Esophagus squamous epithelium (tissue), 5 donors: ENCODE results near the gene TCEAL7. TPM values are rescaled to one million over a fixed set of nuclear protein-coding genes. Genes with fewer than 3 reads are reported as not detected.
A peak's percentile ranks its signal among the peaks of the same experiment; 100 is the strongest.
"Not testable (repeated sequence)": the region's sequence is repeated elsewhere in the genome, so short reads cannot be mapped to it uniquely, and the experiment has no call there.

Source experiments
- DNase-seq: peaks from one replicate; lab custom pipeline; 2025; lab: John Stamatoyannopoulos, UW
- H3K27ac ChIP-seq, 4 donors: fragments of 200-600 bp; sonication (generic); one replicate each; pipeline ENCODE4 v1.5.1; 2016 to 2019; ENCODE audit warnings: mild to moderate bottlenecking in 1 of 4
- H3K27me3 ChIP-seq, 4 donors: fragments of 200-600 bp; sonication (generic); 1 replicate in 3 of 4; 2 replicates in 1 of 4; pipeline versions ENCODE4 v1.5.1 to v1.6.0; 2017 to 2021; ENCODE audit warnings: antibody characterized with exemption in 1 of 4
- H3K36me3 ChIP-seq, 3 donors: fragments of 200-600 bp; sonication (generic); one replicate each; pipeline ENCODE4 v1.5.1; 2016 to 2019
- H3K4me1 ChIP-seq, 3 donors: fragments of 200-600 bp; sonication (generic); one replicate each; pipeline ENCODE4 v1.5.1; 2017 to 2019
- H3K4me3 ChIP-seq, 4 donors: fragments of 200-600 bp; sonication (generic); 1 replicate in 3 of 4; 2 replicates in 1 of 4; pipeline ENCODE4 v1.5.1; 2016 to 2019; ENCODE audit warnings: mild to moderate bottlenecking in 2 of 4, moderate library complexity in 1 of 4
- H3K9me3 ChIP-seq, 3 donors: fragments of 200-600 bp; sonication (generic); one replicate each; pipeline ENCODE4 v1.5.1; 2016 to 2019
- POLR2A ChIP-seq, 4 donors: fragments of 450-650 bp; IDR thresholded peaks; one replicate each; pipeline ENCODE4 v1.6.1; 2017; ENCODE audit warnings: antibody characterized with exemption in 4 of 4, mild to moderate bottlenecking in 4 of 4, moderate library complexity in 3 of 4
- WGBS, 2 donors: methylation state at CpG; one replicate each; pipeline ENCODE4 v1.1.5; 2018; 5-methylcytosine and 5-hydroxymethylcytosine counted together
- intact Hi-C: fragments of 100-400 bp; cut with DNase I; formaldehyde crosslinking; loops from one replicate; pipeline ENCODE4 v1.15.0; 2022
- total RNA-seq, 4 donors: library from RNA; depleted of rRNA; stranded (reverse); fragments of >200 nt; gene quantifications; one replicate each; pipeline ENCODE4 v1.1.0, GENCODE V29; 2016
- TF ChIP-seq, protein P1 (sequence below), 6 experiments: fragments of 450-650 bp in 4 of 6; fragments of 200-600 bp in 2 of 6; sonication (generic) in 2 of 6; IDR thresholded peaks; one replicate each; pipeline ENCODE4 v1.5.1; 2016 to 2019; ENCODE audit warnings: antibody characterized with exemption in 6 of 6, mild to moderate bottlenecking in 4 of 6, moderate library complexity in 4 of 6
- donor health status: DM: yes; HTN: yes; CAD: no.

The TCEAL7 gene
- total RNA-seq = 1 to 10 TPM in 2 of 4 donors, not detected in 2; 1.3 to 6.3 TPM

DNA sequence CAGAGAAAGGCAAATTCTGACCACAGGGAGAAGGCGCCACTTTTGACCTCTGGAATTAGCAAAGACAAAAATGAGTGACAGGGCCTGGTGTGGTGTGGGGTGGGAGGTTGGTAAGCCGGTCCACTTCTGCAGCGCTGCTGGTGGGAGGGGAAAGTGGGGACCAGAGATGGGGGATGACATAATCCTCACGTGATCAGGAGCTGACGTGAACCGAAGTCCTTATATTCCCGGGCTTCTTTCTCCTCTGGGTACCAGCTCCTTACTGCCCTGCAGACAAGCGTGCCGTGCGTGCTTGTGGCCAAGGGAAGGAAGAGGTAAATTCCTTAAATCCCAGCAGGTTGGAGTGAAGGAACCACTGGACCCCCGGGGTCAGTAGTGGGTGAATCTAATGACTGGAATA lies at the start of gene TCEAL7:
Gene TCEAL7 (plus strand): TSS at position 249 of the 400 bp plus-strand sequence. CDS start 1,165 bp downstream, outside the sequence.
- no peaks in the 10 kb centered on the region for H3K9me3 ChIP-seq
- H3K4me1 ChIP-seq = peaks cover 0 to 7% (median 0%) of the 10 kb centered on the region in 3 donors
- H3K4me3 ChIP-seq = peak within 1 kb of the TSS in 3 of 4 donors; percentile 28 to 48 (median 31)
- no peaks in the 10 kb centered on the region for H3K36me3 ChIP-seq
- intact Hi-C loops = no loop called here
- DNase-seq = no peak
- no peak for TF ChIP-seq POLR2A (IDR thresholded peaks at IDR 0.05)
- TF ChIP-seq, protein P1, sequence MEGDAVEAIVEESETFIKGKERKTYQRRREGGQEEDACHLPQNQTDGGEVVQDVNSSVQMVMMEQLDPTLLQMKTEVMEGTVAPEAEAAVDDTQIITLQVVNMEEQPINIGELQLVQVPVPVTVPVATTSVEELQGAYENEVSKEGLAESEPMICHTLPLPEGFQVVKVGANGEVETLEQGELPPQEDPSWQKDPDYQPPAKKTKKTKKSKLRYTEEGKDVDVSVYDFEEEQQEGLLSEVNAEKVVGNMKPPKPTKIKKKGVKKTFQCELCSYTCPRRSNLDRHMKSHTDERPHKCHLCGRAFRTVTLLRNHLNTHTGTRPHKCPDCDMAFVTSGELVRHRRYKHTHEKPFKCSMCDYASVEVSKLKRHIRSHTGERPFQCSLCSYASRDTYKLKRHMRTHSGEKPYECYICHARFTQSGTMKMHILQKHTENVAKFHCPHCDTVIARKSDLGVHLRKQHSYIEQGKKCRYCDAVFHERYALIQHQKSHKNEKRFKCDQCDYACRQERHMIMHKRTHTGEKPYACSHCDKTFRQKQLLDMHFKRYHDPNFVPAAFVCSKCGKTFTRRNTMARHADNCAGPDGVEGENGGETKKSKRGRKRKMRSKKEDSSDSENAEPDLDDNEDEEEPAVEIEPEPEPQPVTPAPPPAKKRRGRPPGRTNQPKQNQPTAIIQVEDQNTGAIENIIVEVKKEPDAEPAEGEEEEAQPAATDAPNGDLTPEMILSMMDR (IDR thresholded peaks at IDR 0.05) = no peak
- H3K27me3 ChIP-seq = no peaks in the 10 kb centered on the region
- WGBS, 2 donors = 52 to 82% methylated on average over 4 to 11 of the region's 11 CpGs
- H3K27ac ChIP-seq = no peak within 1 kb of the TSS

DNA sequence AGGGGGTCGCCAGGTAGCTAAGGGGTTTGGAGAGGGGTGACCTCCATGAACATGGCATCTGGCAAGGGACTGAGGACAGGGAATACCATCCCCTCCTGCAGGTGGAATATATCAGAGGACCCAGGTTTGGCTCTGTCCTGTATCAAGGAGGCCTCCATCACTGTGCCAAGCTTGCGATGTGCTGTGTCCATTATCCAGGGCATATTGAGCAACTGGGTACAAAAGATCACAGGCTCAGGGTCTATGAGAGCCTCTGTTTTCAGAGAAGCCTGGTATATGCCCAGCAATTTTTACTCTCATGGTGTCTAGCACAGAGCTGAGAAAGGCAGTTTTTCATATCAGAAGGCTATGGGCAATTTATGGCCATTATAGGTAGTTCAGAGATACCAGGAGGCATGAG lies 36.9 kb upstream of the TCEAL7 start:
- TF ChIP-seq, protein P1 (IDR thresholded peaks at IDR 0.05) = no peak
- no peak for TF ChIP-seq POLR2A (IDR thresholded peaks at IDR 0.05)
- WGBS, 2 donors = 73% methylated on average over 1 of the region's 2 CpGs; no CpG with 5 or more reads in 1 of the 2 donors

DNA sequence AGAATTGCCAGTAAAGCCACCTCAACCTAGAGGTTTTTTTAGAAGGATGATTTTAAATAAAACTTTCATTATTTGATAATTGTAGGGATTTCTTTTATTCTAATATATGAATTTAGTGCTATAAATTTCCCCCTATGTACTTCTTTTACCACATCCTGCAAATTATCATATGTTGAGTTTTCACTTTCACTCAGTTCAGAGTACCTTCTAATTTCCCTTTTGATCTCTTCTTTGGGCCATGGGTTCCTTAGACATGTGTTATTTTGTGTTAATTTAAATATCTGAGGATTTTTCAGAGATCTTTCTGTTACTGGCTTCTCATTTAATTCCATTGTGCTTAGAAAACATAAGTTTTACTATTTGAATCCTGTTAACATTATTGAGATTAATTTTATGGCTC lies 25.3 kb upstream of the TCEAL7 start:
- DNase-seq = no peak
- H3K27ac ChIP-seq = no peak overlapping the region
- peaks cover 0 to 4% (median 0%) of the 10 kb centered on the region in 4 donors for H3K27me3 ChIP-seq
- H3K9me3 ChIP-seq = no peaks in the 10 kb centered on the region
- no peaks in the 10 kb centered on the region for H3K36me3 ChIP-seq
- no peaks in the 10 kb centered on the region for H3K4me1 ChIP-seq
- H3K4me3 ChIP-seq = no peak overlapping the region
- no peak for TF ChIP-seq POLR2A (IDR thresholded peaks at IDR 0.05)
- TF ChIP-seq, protein P1 (IDR thresholded peaks at IDR 0.05) = no peak
- intact Hi-C loops = no loop called here

More for the DNA sequence above, 36.9 kb upstream of the TCEAL7 start:
- Histone ChIP-seq H3K9me3 (no peaks in the 10 kb centered on the region), H3K27ac (no peak overlapping the region), H3K36me3 (no peaks in the 10 kb centered on the region), H3K27me3 (no peaks in the 10 kb centered on the region), H3K4me1 (no peaks in the 10 kb centered on the region), H3K4me3 (no peak overlapping the region)
- DNase-seq = no peak
- intact Hi-C loops = no loop called here

DNA sequence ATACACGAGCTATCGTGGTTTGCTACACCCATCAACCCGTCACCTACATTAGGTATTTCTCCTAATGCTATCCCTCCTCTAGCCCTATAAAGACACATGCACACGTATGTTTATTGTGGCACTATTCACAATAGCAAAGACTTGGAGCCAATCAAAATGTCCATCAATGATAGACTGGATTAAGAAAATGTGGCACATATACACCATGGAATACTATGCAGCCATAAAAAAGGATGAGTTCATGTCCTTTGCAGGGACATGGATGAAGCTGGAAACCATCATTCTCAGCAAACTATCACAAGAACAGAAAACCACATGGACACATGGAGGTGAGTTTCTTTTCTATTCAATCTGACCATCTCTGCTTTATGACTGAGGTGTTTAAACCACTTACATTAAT lies 24.4 kb upstream of the TCEAL7 start:
- H3K4me3 ChIP-seq, DNase-seq, H3K27ac ChIP-seq, H3K27me3 ChIP-seq, H3K4me1 ChIP-seq, H3K36me3 ChIP-seq, intact Hi-C loops, H3K9me3 ChIP-seq: not testable (repeated sequence)
- WGBS, 2 donors = 88 to 92% methylated on average over 4 of the region's 4 CpGs

DNA sequence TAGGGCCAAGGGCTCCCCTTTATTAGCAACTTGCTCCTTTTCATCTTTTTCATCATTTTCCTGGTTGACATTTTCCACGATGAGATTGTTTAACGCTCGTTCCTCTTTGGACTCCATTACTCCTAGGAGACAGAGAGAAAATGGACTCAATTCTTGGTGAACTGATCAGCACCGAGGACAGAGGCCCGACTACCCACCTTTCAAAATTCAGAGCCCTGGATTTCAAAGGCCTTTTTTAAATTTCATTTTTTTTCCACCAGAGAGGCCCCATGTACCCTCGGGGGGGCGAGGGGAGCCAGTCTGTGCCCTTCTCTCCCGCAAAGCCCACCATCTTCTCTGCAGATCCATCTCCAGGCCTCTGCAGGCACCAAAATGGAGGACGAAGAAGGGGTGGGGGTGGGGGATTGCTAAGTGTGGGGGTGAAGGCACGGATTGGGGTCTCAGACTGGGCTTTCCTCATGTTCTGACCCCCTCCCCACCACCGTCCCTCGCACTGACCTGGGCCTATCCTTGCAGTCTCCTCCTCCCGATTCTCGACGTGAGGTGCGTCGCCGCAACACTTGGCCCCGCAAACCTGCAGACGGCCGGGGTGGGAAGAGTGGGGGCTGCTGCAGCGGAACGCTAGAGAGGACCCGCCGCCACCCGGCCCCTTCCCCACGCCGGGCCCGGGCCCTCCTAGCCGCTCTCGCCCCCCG lies 20.0 kb upstream of the TCEAL7 start:
- intact Hi-C loops = no loop called here
- Histone ChIP-seq H3K27ac (peak overlapping the region in 1 of 4 donors; percentile 55), H3K9me3 (no peaks in the 10 kb centered on the region), H3K4me3 (peak overlapping the region; percentile 46 to 71 (median 55)), H3K4me1 (peaks cover 0 to 5% (median 0%) of the 10 kb centered on the region in 3 donors), H3K36me3 (no peaks in the 10 kb centered on the region), H3K27me3 (no peaks in the 10 kb centered on the region)
- WGBS, 2 donors = 70 to 72% methylated on average over 8 to 12 of the region's 32 CpGs
- DNase-seq = no peak
- no peak for TF ChIP-seq POLR2A (IDR thresholded peaks at IDR 0.05)
- TF ChIP-seq, protein P1 (IDR thresholded peaks at IDR 0.05) = no peak
